ENCODE data around the gene ITPR3. TPM values are rescaled to one million over a fixed set of nuclear protein-coding genes. Genes with fewer than 3 reads are reported as not detected.

ITPR3 gene
- total RNA-seq, 3 donors from 2014 or later: 60.2 to 111 (median 103) TPM

GRCh38 chr6:33732817-33733708, 111.9 kb downstream of the ITPR3 start:
- TF ChIP-seq CTCF (IDR thresholded peaks at IDR 0.05): no peak
- ATAC-seq: no peak
- intact Hi-C loops (cut with DNase I, micrococcal nuclease): no loop called here

GRCh38 chr6:33733709-33734007, 112.5 kb downstream of the ITPR3 start:
- no peak for TF ChIP-seq CTCF (IDR thresholded peaks at IDR 0.05)
- H3K9me3 ChIP-seq: no peaks in the 10 kb centered on the region
- ATAC-seq (no peak), DNase-seq (no peak)
- H3K4me3 ChIP-seq: no peak overlapping the region
- intact Hi-C loops (cut with DNase I, micrococcal nuclease): no loop called here
- no peaks in the 10 kb centered on the region for H3K36me3 ChIP-seq (ENCODE audit: low read depth)
- peaks cover 5% of the 10 kb centered on the region for H3K4me1 ChIP-seq (ENCODE audit: low read depth)

More at GRCh38 chr6:33732817-33733708, 111.9 kb downstream of the ITPR3 start:
- H3K36me3 ChIP-seq (ENCODE audit: low read depth): no peaks in the 10 kb centered on the region
- H3K4me3 ChIP-seq: no peak overlapping the region
- H3K9me3 ChIP-seq: no peaks in the 10 kb centered on the region
- H3K4me1 ChIP-seq (ENCODE audit: low read depth): peaks cover 2% of the 10 kb centered on the region
- DNase-seq: no peak

- no peak overlapping the region for H3K4me3 ChIP-seq
- no peaks in the 10 kb centered on the region for H3K36me3 ChIP-seq (ENCODE audit: low read depth)
- DNase-seq: peak in 1 of 3 donors; percentile 40
- no peak for ATAC-seq
- intact Hi-C loops (cut with DNase I, micrococcal nuclease): no loop called here
- H3K4me1 ChIP-seq (ENCODE audit: low read depth): peaks cover 5% of the 10 kb centered on the region
- TF ChIP-seq CTCF (IDR thresholded peaks at IDR 0.05): no peak
- no peaks in the 10 kb centered on the region for H3K9me3 ChIP-seq
Observed at GRCh38 chr6:33735216-33735615, 114.1 kb downstream of the ITPR3 start.

DNA sequence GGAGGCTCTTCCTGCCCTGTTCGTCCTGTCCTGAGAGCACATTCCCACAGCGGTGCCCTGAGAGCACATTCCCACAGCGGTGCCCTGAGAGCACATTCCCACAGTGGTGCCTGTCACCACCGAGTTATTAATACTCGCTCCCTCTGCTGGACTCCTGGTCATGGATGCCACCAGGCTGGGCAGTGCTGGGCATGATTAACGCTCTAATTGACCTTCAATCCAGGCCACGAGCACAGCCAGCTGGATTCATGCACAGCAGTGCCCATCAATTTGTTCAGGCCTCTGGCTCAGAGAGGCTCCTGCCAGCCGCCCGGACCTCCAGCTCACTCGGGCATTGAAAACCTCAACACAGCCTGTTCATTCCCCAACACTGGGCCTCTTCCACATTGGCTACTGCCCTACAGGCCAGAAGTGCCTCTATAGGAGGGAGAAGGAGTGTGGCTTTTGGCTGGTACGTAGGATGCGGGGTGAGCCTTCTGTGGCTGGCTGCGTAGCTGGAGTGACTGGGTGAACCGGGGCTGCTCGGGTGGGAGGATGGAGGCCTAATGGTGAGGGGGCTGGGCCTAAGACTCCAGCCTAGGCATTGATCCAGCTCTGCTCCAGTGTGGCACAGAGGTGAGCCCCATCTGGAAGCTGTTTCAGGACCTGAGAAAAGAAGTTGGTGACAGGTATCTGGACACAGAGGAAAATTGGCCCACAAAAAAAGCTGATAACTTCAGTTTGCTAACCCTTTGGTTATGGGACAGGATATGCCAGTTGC, 116.3 kb downstream of the ITPR3 start:
- no peaks in the 10 kb centered on the region for H3K9me3 ChIP-seq
- ATAC-seq: no peak
- intact Hi-C loops (cut with DNase I, micrococcal nuclease): no loop called here
- no peak overlapping the region for H3K4me3 ChIP-seq
- H3K4me1 ChIP-seq (ENCODE audit: low read depth): peaks cover 5% of the 10 kb centered on the region
- H3K36me3 ChIP-seq (ENCODE audit: low read depth): no peaks in the 10 kb centered on the region
- no peak for TF ChIP-seq CTCF (IDR thresholded peaks at IDR 0.05)
- DNase-seq: peak in 1 of 3 donors; percentile 30

GRCh38 chr6:33738153-33738552, 117.0 kb downstream of the ITPR3 start:
- Histone ChIP-seq H3K9me3 (no peaks in the 10 kb centered on the region), H3K36me3 (ENCODE audit: low read depth) (no peaks in the 10 kb centered on the region), H3K4me3 (no peak overlapping the region), H3K4me1 (ENCODE audit: low read depth) (peaks cover 5% of the 10 kb centered on the region)
- intact Hi-C loops (cut with DNase I, micrococcal nuclease): no loop called here
- ATAC-seq (peak; percentile 89), DNase-seq (peak in 2 of 3 donors; percentile 38 to 55)
- no peak for TF ChIP-seq CTCF (IDR thresholded peaks at IDR 0.05)

Data from mucosa of descending colon (tissue), 3 donors.